ENCODE measurements around the gene ABTB1. TPM values are rescaled to one million over a fixed set of nuclear protein-coding genes. Genes with fewer than 3 reads are reported as not detected.

ABTB1 gene
- polyA plus RNA-seq, 1 donor from 2014 or later, result 2.0 TPM

- no peak overlapping the region for H3K27ac ChIP-seq (ENCODE audit: low read length)
- H3K79me2 ChIP-seq (replicated peaks; ENCODE audit: insufficient read depth, low read length), result no peaks in the 10 kb centered on the region
- H3K27me3 ChIP-seq (ENCODE audit: insufficient read depth, low read depth, low read length), result no peaks in the 10 kb centered on the region
- no peak overlapping the region for H2AFZ ChIP-seq (ENCODE audit: low read depth, low read length)
- H3K36me3 ChIP-seq (ENCODE audit: insufficient read depth, low read length), result peaks cover 9% of the 10 kb centered on the region
- no peaks in the 10 kb centered on the region for H3F3A ChIP-seq (ENCODE audit: insufficient read depth, low read length, poor library complexity, severe bottlenecking)
- H3K4me3 ChIP-seq (ENCODE audit: low read length), result no peak overlapping the region
- H3K4me2 ChIP-seq (ENCODE audit: low read length), result no peak overlapping the region
- H3K9ac ChIP-seq (ENCODE audit: low read length), result no peak overlapping the region
- H4K20me1 ChIP-seq (ENCODE audit: insufficient read depth), result no peaks in the 10 kb centered on the region
- H3K9me3 ChIP-seq (ENCODE audit: low read length), result no peaks in the 10 kb centered on the region
- no peaks in the 10 kb centered on the region for H3K9me2 ChIP-seq (ENCODE audit: insufficient read depth, low read length)
- no peak for TF ChIP-seq MXI1 (conservative IDR thresholded peaks at IDR 0.05; ENCODE audit: poor library complexity, severe bottlenecking)
- no peak for TF ChIP-seq EZH2 (IDR thresholded peaks at IDR 0.05; ENCODE audit: borderline replicate concordance, insufficient read depth, low read length, poor library complexity, severe bottlenecking)
- no peak for TF ChIP-seq EP300 (conservative IDR thresholded peaks at IDR 0.05; ENCODE audit: poor library complexity, severe bottlenecking)
- TF ChIP-seq, protein P1, sequence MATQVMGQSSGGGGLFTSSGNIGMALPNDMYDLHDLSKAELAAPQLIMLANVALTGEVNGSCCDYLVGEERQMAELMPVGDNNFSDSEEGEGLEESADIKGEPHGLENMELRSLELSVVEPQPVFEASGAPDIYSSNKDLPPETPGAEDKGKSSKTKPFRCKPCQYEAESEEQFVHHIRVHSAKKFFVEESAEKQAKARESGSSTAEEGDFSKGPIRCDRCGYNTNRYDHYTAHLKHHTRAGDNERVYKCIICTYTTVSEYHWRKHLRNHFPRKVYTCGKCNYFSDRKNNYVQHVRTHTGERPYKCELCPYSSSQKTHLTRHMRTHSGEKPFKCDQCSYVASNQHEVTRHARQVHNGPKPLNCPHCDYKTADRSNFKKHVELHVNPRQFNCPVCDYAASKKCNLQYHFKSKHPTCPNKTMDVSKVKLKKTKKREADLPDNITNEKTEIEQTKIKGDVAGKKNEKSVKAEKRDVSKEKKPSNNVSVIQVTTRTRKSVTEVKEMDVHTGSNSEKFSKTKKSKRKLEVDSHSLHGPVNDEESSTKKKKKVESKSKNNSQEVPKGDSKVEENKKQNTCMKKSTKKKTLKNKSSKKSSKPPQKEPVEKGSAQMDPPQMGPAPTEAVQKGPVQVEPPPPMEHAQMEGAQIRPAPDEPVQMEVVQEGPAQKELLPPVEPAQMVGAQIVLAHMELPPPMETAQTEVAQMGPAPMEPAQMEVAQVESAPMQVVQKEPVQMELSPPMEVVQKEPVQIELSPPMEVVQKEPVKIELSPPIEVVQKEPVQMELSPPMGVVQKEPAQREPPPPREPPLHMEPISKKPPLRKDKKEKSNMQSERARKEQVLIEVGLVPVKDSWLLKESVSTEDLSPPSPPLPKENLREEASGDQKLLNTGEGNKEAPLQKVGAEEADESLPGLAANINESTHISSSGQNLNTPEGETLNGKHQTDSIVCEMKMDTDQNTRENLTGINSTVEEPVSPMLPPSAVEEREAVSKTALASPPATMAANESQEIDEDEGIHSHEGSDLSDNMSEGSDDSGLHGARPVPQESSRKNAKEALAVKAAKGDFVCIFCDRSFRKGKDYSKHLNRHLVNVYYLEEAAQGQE (IDR thresholded peaks at IDR 0.05; ENCODE audit: borderline replicate concordance), result no peak
- TF ChIP-seq TAF1 (IDR thresholded peaks at IDR 0.05; ENCODE audit: low read depth), result no peak
These were observed 15.8 kb upstream of the ABTB1 start for GRCh38 chr3:127656906-127657305.

- Histone ChIP-seq H3K9ac (ENCODE audit: low read length) (no peak overlapping the region), H3K9me2 (ENCODE audit: insufficient read depth, low read length) (no peaks in the 10 kb centered on the region), H3K27me3 (ENCODE audit: insufficient read depth, low read depth, low read length) (no peaks in the 10 kb centered on the region), H3K4me3 (ENCODE audit: low read length) (no peak overlapping the region), H3K27ac (ENCODE audit: low read length) (no peak overlapping the region), H3K4me2 (ENCODE audit: low read length) (no peak overlapping the region), H3K36me3 (ENCODE audit: insufficient read depth, low read length) (peaks cover 9% of the 10 kb centered on the region), H3K79me2 (replicated peaks; ENCODE audit: insufficient read depth, low read length) (no peaks in the 10 kb centered on the region), H3F3A (ENCODE audit: insufficient read depth, low read length, poor library complexity, severe bottlenecking) (no peaks in the 10 kb centered on the region), H2AFZ (ENCODE audit: low read depth, low read length) (no peak overlapping the region), H3K9me3 (ENCODE audit: low read length) (no peaks in the 10 kb centered on the region), H4K20me1 (ENCODE audit: insufficient read depth) (no peaks in the 10 kb centered on the region)
- TF ChIP-seq, protein P1 (IDR thresholded peaks at IDR 0.05; ENCODE audit: borderline replicate concordance), result no peak
- no peak for TF ChIP-seq SMC3 (conservative IDR thresholded peaks at IDR 0.05; ENCODE audit: poor library complexity)
- TF ChIP-seq EP300 (conservative IDR thresholded peaks at IDR 0.05; ENCODE audit: poor library complexity, severe bottlenecking), result no peak
These were observed 14.5 kb upstream of the ABTB1 start for GRCh38 chr3:127658234-127658633.
